IMR-90 (cell line): ENCODE measurements around the gene TMEM53.

Source experiments
- BHLHE40 ChIP-seq: fragments of 150-350 bp; IDR thresholded peaks from 2 replicates; pipeline ENCODE4 v1.6.1; 2016; ENCODE audit warnings: mild to moderate bottlenecking, low read depth, low read length
- CEBPB ChIP-seq: IDR thresholded peaks from 2 replicates; pipeline ENCODE4 v1.6.1; 2012; ENCODE audit warnings: low read depth, low read length, improper control_type of control experiment
- CHD1 ChIP-seq: IDR thresholded peaks from 2 replicates; pipeline ENCODE4 v1.6.1; 2012; ENCODE audit warnings: low read depth, low read length, improper control_type of control experiment
- CTCF ChIP-seq: conservative IDR thresholded peaks from 2 replicates; pipeline ENCODE4 v1.5.1; 2012; ENCODE audit warnings: mild to moderate bottlenecking, low read depth, low read length, improper control_type of control experiment
- ELK1 ChIP-seq: fragments of 150-350 bp; IDR thresholded peaks from 2 replicates; pipeline ENCODE4 v1.6.1; 2016; ENCODE audit warnings: low read depth, mild to moderate bottlenecking, low read length, moderate library complexity, borderline replicate concordance
- FOS ChIP-seq: fragments of 150-350 bp; IDR thresholded peaks from 2 replicates; pipeline ENCODE4 v1.6.1; 2016; ENCODE audit warnings: low read depth, low read length
- MXI1 ChIP-seq: IDR thresholded peaks from 2 replicates; pipeline ENCODE4 v1.6.1; 2012; ENCODE audit warnings: low read depth, mild to moderate bottlenecking, low read length, moderate library complexity, borderline replicate concordance
- POLR2A ChIP-seq: IDR thresholded peaks from 2 replicates; pipeline ENCODE4 v1.6.1; 2012; ENCODE audit warnings: mild to moderate bottlenecking, low read depth, low read length
- RAD21 ChIP-seq: IDR thresholded peaks from 2 replicates; pipeline ENCODE4 v1.6.1; 2012; ENCODE audit warnings: low read length, improper control_type of control experiment
- RFX5 ChIP-seq: IDR thresholded peaks from 2 replicates; pipeline ENCODE4 v1.8.0; 2012; ENCODE audit warnings: low read depth, mild to moderate bottlenecking, low read length, moderate library complexity
- SMC3 ChIP-seq: fragments of 150-350 bp; IDR thresholded peaks from 2 replicates; pipeline ENCODE4 v1.6.1; 2016; ENCODE audit warnings: low read depth, mild to moderate bottlenecking, antibody characterized with exemption, low read length, moderate library complexity
- USF2 ChIP-seq: fragments of 150-350 bp; IDR thresholded peaks from 2 replicates; pipeline ENCODE4 v1.6.1; 2017; ENCODE audit warnings: mild to moderate bottlenecking, antibody characterized with exemption, low read length, low read depth

GRCh38 chr1:44653107-44653964, 20.9 kb downstream of the TMEM53 start:
- TF ChIP-seq CTCF, result no peak
- no peak for TF ChIP-seq SMC3
- no peak for TF ChIP-seq CHD1
- TF ChIP-seq MXI1, result no peak
- TF ChIP-seq POLR2A, result no peak
- no peak for TF ChIP-seq USF2
- no peak for TF ChIP-seq RAD21
- TF ChIP-seq CEBPB, result no peak
- TF ChIP-seq BHLHE40, result no peak
- TF ChIP-seq RFX5, result no peak
- TF ChIP-seq ELK1, result no peak
- TF ChIP-seq FOS, result no peak
